ENCODE data around the gene ADARB2. TPM values are rescaled to one million over a fixed set of nuclear protein-coding genes. Genes with fewer than 3 reads are reported as not detected.

Gene ADARB2
- total RNA-seq, 1 donor from 2014 or later, result 0.80 TPM

DNA sequence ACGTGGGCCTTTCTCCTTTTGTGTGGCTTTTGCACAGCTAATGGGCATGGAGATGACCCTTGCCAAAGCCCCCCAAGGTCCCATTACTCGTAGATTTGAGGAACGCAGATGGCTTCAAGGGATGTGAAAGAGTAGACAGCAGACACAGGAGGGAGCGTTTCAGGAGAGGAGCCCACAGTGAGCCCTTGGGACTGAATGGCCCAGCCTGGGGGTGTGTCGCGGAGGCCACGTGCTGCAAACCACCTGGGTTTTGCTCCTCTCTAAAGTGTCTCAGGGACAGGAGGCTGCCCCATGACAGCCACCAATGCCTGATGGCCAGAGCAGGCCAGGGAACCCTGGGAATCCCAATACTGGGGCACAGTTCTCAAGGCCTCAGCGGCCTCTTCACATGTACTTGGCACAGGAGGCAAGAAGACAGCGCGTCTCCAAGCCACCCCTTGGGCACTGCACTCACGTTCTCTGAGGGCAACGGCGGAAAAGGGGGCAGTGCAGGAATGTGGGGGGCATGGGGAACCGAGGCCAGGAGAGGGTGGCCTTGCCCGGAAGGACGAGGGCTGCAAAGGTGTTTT, 495.9 kb downstream of the ADARB2 start:
- TF ChIP-seq, protein P1, sequence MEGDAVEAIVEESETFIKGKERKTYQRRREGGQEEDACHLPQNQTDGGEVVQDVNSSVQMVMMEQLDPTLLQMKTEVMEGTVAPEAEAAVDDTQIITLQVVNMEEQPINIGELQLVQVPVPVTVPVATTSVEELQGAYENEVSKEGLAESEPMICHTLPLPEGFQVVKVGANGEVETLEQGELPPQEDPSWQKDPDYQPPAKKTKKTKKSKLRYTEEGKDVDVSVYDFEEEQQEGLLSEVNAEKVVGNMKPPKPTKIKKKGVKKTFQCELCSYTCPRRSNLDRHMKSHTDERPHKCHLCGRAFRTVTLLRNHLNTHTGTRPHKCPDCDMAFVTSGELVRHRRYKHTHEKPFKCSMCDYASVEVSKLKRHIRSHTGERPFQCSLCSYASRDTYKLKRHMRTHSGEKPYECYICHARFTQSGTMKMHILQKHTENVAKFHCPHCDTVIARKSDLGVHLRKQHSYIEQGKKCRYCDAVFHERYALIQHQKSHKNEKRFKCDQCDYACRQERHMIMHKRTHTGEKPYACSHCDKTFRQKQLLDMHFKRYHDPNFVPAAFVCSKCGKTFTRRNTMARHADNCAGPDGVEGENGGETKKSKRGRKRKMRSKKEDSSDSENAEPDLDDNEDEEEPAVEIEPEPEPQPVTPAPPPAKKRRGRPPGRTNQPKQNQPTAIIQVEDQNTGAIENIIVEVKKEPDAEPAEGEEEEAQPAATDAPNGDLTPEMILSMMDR (IDR thresholded peaks at IDR 0.05), result no peak
- Histone ChIP-seq H3K27ac (no peak overlapping the region), H3K4me3 (no peak overlapping the region), H3K9me3 (no peaks in the 10 kb centered on the region), H3K36me3 (no peaks in the 10 kb centered on the region), H3K27me3 (ENCODE audit: low read depth) (peaks cover 42% of the 10 kb centered on the region), H3K4me1 (no peaks in the 10 kb centered on the region)
- intact Hi-C loops (cut with DNase I), result no loop called here
- ATAC-seq, result peak in 1 of 2 donors; percentile 19
- DNase-seq, result no peak

- peak in 1 of 2 donors; percentile 23 for ATAC-seq
- no peak for DNase-seq
- no peaks in the 10 kb centered on the region for H3K4me1 ChIP-seq
- TF ChIP-seq, protein P1 (IDR thresholded peaks at IDR 0.05), result no peak
- H3K9me3 ChIP-seq, result no peaks in the 10 kb centered on the region
- peaks cover 42% of the 10 kb centered on the region for H3K27me3 ChIP-seq (ENCODE audit: low read depth)
- no peak overlapping the region for H3K27ac ChIP-seq
- intact Hi-C loops (cut with DNase I), result no loop called here
- no peak overlapping the region for H3K4me3 ChIP-seq
- H3K36me3 ChIP-seq, result no peaks in the 10 kb centered on the region
Measured at GRCh38 chr10:1240341-1240775, 497.0 kb downstream of the ADARB2 start.

DNA sequence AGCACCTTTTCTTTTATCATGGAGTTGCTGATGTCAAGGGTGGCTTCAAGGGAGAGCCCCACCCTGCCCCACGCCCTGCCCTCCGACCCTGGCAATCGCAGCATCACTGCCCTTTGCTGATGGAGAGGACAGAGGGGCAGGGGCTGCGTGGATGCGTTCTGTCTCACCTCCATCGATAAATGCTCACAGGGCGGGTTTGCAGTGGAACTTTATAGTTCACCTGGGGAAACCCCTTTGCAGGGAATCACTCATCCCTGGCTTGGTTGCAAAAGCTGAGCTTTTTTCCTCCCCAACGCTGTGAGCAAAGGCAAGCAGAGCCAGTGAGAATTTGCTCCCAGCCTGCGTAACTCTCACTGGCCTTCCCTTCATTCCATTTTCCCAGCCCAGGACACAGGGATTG, 504.3 kb downstream of the ADARB2 start:
- Histone ChIP-seq H3K9me3 (no peaks in the 10 kb centered on the region), H3K27me3 (ENCODE audit: low read depth) (no peaks in the 10 kb centered on the region), H3K27ac (no peak overlapping the region), H3K4me1 (no peaks in the 10 kb centered on the region), H3K4me3 (no peak overlapping the region), H3K36me3 (no peaks in the 10 kb centered on the region)
- TF ChIP-seq, protein P1 (IDR thresholded peaks at IDR 0.05), result no peak
- intact Hi-C loops (cut with DNase I), result no loop called here
- ATAC-seq (no peak), DNase-seq (no peak)

- H3K4me1 ChIP-seq, result no peaks in the 10 kb centered on the region
- TF ChIP-seq, protein P1 (IDR thresholded peaks at IDR 0.05), result no peak
- no peaks in the 10 kb centered on the region for H3K9me3 ChIP-seq
- intact Hi-C loops (cut with DNase I), result no loop called here
- H3K27me3 ChIP-seq (ENCODE audit: low read depth), result no peaks in the 10 kb centered on the region
- no peaks in the 10 kb centered on the region for H3K36me3 ChIP-seq
- no peak overlapping the region for H3K4me3 ChIP-seq
- no peak for DNase-seq
- H3K27ac ChIP-seq, result no peak overlapping the region
- ATAC-seq, result peak in 1 of 2 donors; percentile 21
Measured at GRCh38 chr10:1232164-1232911, 505.0 kb downstream of the ADARB2 start.

GRCh38 chr10:1230592-1231275, 506.6 kb downstream of the ADARB2 start:
- DNase-seq (no peak), ATAC-seq (no peak)
- no peaks in the 10 kb centered on the region for H3K36me3 ChIP-seq
- no peak overlapping the region for H3K27ac ChIP-seq
- intact Hi-C loops (cut with DNase I), result no loop called here
- H3K9me3 ChIP-seq, result no peaks in the 10 kb centered on the region
- H3K4me3 ChIP-seq, result no peak overlapping the region
- TF ChIP-seq, protein P1 (IDR thresholded peaks at IDR 0.05), result no peak
- H3K4me1 ChIP-seq, result no peaks in the 10 kb centered on the region
- H3K27me3 ChIP-seq (ENCODE audit: low read depth), result no peaks in the 10 kb centered on the region
